SU-DHL-6 (cell line): ENCODE results near the gene RPTOR.

Experiments used
- H2AFZ ChIP-seq: fragments of 200-600 bp; sonication (generic); 2 replicates; pipeline ENCODE4 v1.6.1; 2014; ENCODE audit warnings: low read depth, mild to moderate bottlenecking, moderate library complexity, mixed read lengths, antibody characterized with exemption, low read length; ENCODE audit not compliant: severe bottlenecking
- H3F3A ChIP-seq: fragments of 200-600 bp; shearing (Covaris generic); 2 replicates; pipeline ENCODE4 v1.6.0; 2016; ENCODE audit warnings: antibody characterized with exemption, mild to moderate bottlenecking; ENCODE audit not compliant: insufficient read depth
- H3K27ac ChIP-seq: fragments of 200-600 bp; sonication (generic); 2 replicates; pipeline ENCODE4 v1.5.1; 2016; ENCODE audit warnings: low read depth, mild to moderate bottlenecking, low read length, moderate library complexity, mixed read lengths
- H3K27me3 ChIP-seq: fragments of 200-600 bp; sonication (generic), shearing (Covaris generic); 2 replicates; pipeline ENCODE4 v1.6.0; 2014; ENCODE audit warnings: mild to moderate bottlenecking, low read length
- H3K36me3 ChIP-seq: fragments of 200-600 bp; sonication (generic); 2 replicates; pipeline ENCODE4 v1.6.1; 2014; ENCODE audit warnings: mild to moderate bottlenecking, low read length, mixed read lengths
- H3K4me2 ChIP-seq: fragments of 300-600, 200-600 bp; shearing (Covaris generic), sonication (generic); 2 replicates; pipeline ENCODE4 v1.6.0; 2014; ENCODE audit warnings: low read length, low read depth, mild to moderate bottlenecking; ENCODE audit not compliant: poor library complexity, severe bottlenecking
- H3K4me3 ChIP-seq: fragments of 200-600 bp; sonication (generic); 2 replicates; pipeline ENCODE4 v1.5.1; 2014; ENCODE audit warnings: antibody characterized with exemption, low read length, mild to moderate bottlenecking, mixed read lengths; ENCODE audit not compliant: insufficient read depth, poor library complexity, severe bottlenecking
- H3K79me2 ChIP-seq: fragments of 200-600 bp; sonication (generic); 2 replicates; pipeline ENCODE4 v1.6.1; 2014; ENCODE audit warnings: mild to moderate bottlenecking, low read length, moderate library complexity; ENCODE audit not compliant: insufficient read depth
- H3K9ac ChIP-seq: fragments of 200-600 bp; sonication (generic); 2 replicates; pipeline ENCODE4 v1.7.0; 2014; ENCODE audit warnings: mild to moderate bottlenecking, low read length
- H3K9me2 ChIP-seq: fragments of 200-600 bp; sonication (generic); replicated peaks from 2 replicates; pipeline ENCODE4 v1.6.1; 2014; ENCODE audit warnings: low read length; ENCODE audit not compliant: insufficient read depth
- H3K9me3 ChIP-seq: fragments of 200-600 bp; sonication (generic); 2 replicates; pipeline ENCODE4 v1.6.1; 2014; ENCODE audit warnings: low read length, mixed read lengths; ENCODE audit not compliant: insufficient read depth
- H4K20me1 ChIP-seq: fragments of 200-600 bp; sonication (generic); 2 replicates; pipeline ENCODE4 v1.6.1; 2014; ENCODE audit warnings: low read depth, mild to moderate bottlenecking, antibody characterized with exemption, low read length, moderate library complexity, mixed read lengths
- CTCF ChIP-seq: fragments of 200-600 bp; sonication (generic); IDR thresholded peaks from one replicate; pipeline ENCODE4 v1.5.1; 2017; ENCODE audit warnings: antibody characterized with exemption, mild to moderate bottlenecking, low read length, moderate library complexity; ENCODE audit not compliant: insufficient read depth, poor library complexity, severe bottlenecking
- EZH2phosphoT487 ChIP-seq: fragments of 200-600 bp; sonication (generic), shearing (Covaris generic); conservative IDR thresholded peaks from 2 replicates; pipeline ENCODE4 v1.6.1; 2018; ENCODE audit warnings: mild to moderate bottlenecking, antibody characterized with exemption, low read length, moderate library complexity, mixed read lengths

The RPTOR gene

GRCh38 chr17:80676564-80676963, 131.9 kb downstream of the RPTOR start:
- no peak overlapping the region for H3K4me2 ChIP-seq
- no peaks in the 10 kb centered on the region for H3K27me3 ChIP-seq
- peaks cover 4% of the 10 kb centered on the region for H3K79me2 ChIP-seq
- H3K9ac ChIP-seq: no peak overlapping the region
- no peaks in the 10 kb centered on the region for H3K36me3 ChIP-seq
- no peak overlapping the region for H2AFZ ChIP-seq
- no peaks in the 10 kb centered on the region for H3F3A ChIP-seq
- TF ChIP-seq CTCF (no peak), EZH2phosphoT487 (no peak)
- H4K20me1 ChIP-seq: no peaks in the 10 kb centered on the region
- no peaks in the 10 kb centered on the region for H3K9me2 ChIP-seq
- no peaks in the 10 kb centered on the region for H3K9me3 ChIP-seq
- no peak overlapping the region for H3K4me3 ChIP-seq
- no peak overlapping the region for H3K27ac ChIP-seq

- H3K27me3 ChIP-seq: no peaks in the 10 kb centered on the region
- no peaks in the 10 kb centered on the region for H3K36me3 ChIP-seq
- H3K9me2 ChIP-seq: no peaks in the 10 kb centered on the region
- H3K4me2 ChIP-seq: no peak overlapping the region
- peaks cover 4% of the 10 kb centered on the region for H3K79me2 ChIP-seq
- H3K4me3 ChIP-seq: no peak overlapping the region
- H3K9ac ChIP-seq: no peak overlapping the region
- no peak overlapping the region for H3K27ac ChIP-seq
- no peaks in the 10 kb centered on the region for H3F3A ChIP-seq
- no peaks in the 10 kb centered on the region for H3K9me3 ChIP-seq
- TF ChIP-seq CTCF (no peak), EZH2phosphoT487 (no peak)
- no peak overlapping the region for H2AFZ ChIP-seq
- no peaks in the 10 kb centered on the region for H4K20me1 ChIP-seq
These were observed 132.6 kb downstream of the RPTOR start for GRCh38 chr17:80677214-80677756.

- Histone ChIP-seq H2AFZ (no peak overlapping the region), H3K27me3 (no peaks in the 10 kb centered on the region), H3K4me3 (no peak overlapping the region), H3K9me2 (no peaks in the 10 kb centered on the region), H3K27ac (no peak overlapping the region), H3K9me3 (no peaks in the 10 kb centered on the region), H4K20me1 (no peaks in the 10 kb centered on the region), H3F3A (no peaks in the 10 kb centered on the region), H3K36me3 (no peaks in the 10 kb centered on the region), H3K4me2 (no peak overlapping the region), H3K9ac (no peak overlapping the region), H3K79me2 (peaks cover 6% of the 10 kb centered on the region)
- TF ChIP-seq EZH2phosphoT487: no peak
- TF ChIP-seq CTCF: no peak
These were observed 135.2 kb downstream of the RPTOR start for GRCh38 chr17:80679816-80680215.
